Adipocyte (in vitro differentiated cells): Measurements from ENCODE around the gene IRF6.

Source experiments
- DNase-seq: peaks from one replicate; pipeline ENCODE4 v3.0.0-alpha.2; 2015; ENCODE audit warnings: low read depth
- H3K27me3 ChIP-seq: replicated peaks from 2 replicates; pipeline ENCODE4 v1.7.0; 2013; ENCODE audit warnings: mild to moderate bottlenecking, low read length, moderate library complexity; ENCODE audit not compliant: control insufficient read depth, insufficient read depth
- H3K36me3 ChIP-seq: 2 replicates; pipeline ENCODE4 v1.7.0; 2013; ENCODE audit warnings: low read length, mild to moderate bottlenecking, moderate library complexity; ENCODE audit not compliant: control insufficient read depth, insufficient read depth, severe bottlenecking
- H3K4me1 ChIP-seq: 2 replicates; pipeline ENCODE4 v1.7.0; 2013; ENCODE audit warnings: mild to moderate bottlenecking, low read length, moderate library complexity; ENCODE audit not compliant: control insufficient read depth, insufficient read depth
- H3K4me3 ChIP-seq: 2 replicates; pipeline ENCODE4 v1.7.0; 2013; ENCODE audit warnings: mild to moderate bottlenecking, low read length, moderate library complexity
- H3K9ac ChIP-seq: 2 replicates; pipeline ENCODE4 v1.7.0; 2013; ENCODE audit warnings: mild to moderate bottlenecking, low read length, moderate library complexity
- H3K9me3 ChIP-seq: 2 replicates; pipeline ENCODE4 v1.7.0; 2013; ENCODE audit warnings: mild to moderate bottlenecking, low read length, moderate library complexity; ENCODE audit not compliant: control insufficient read depth

Gene IRF6

DNA sequence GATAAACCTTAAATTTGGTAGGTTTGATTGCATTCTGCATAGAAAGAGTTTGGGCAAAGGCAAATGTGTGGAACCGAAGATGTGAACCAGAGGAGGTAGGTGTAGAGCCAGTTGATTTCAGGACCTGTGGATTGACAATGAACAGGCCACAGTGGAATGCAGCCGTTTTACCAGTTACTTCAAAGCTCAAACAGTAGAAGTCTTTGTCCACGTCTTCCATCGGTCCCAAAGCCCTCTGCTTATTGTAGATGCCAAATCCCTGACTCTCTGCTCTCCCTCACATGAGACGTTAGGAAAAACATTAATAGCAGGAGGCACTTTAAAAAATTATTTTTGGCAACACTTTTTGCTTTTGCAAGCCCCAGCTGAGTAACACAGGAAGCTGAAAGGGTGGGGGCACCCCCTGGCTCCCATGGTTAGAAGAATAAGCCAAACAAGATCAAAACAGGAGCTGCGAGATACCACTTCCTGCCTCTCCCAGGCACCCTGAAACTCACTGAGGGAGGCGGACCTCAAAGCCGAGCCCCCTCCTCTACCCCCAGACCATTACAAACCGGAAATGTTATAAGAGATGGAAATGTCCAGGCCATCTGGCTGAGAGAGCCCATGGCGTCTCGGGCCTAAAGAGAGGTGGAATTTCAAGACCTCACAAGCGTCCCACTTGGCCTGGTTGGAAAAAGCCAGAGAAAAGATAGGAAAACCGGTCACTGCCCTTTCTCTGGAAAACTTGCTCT, 36.6 kb downstream of the IRF6 start:
- peaks cover 13% of the 10 kb centered on the region for H3K4me1 ChIP-seq
- no peaks in the 10 kb centered on the region for H3K27me3 ChIP-seq
- H3K4me3 ChIP-seq: peak overlapping the region; percentile 16
- H3K36me3 ChIP-seq: no peaks in the 10 kb centered on the region
- H3K9ac ChIP-seq: peak overlapping the region; percentile 10
- H3K9me3 ChIP-seq: no peaks in the 10 kb centered on the region
- DNase-seq: peak; percentile 53

DNA sequence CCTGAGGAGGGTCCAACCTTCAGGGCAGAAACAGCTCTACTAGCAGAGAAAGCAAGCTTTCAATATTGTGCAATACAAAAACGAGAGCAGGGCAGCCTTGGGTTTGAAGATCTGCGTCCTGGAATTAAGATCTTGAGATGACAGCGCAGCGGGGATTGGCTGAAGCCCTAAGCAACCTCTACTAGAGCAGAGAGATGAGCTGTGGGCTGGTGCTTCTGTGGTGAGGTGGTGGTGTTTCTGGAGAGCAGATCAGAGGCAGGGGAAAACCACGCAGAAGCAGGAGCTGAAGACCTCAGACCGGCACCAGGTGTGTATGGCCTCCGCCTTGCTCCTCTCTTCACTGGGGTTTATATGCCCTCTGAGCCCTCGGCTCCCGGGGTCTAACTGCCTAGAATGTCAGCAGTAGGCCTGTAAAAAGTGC, 37.6 kb downstream of the IRF6 start:
- H3K9me3 ChIP-seq: no peaks in the 10 kb centered on the region
- H3K4me3 ChIP-seq: no peak overlapping the region
- DNase-seq: no peak

DNA sequence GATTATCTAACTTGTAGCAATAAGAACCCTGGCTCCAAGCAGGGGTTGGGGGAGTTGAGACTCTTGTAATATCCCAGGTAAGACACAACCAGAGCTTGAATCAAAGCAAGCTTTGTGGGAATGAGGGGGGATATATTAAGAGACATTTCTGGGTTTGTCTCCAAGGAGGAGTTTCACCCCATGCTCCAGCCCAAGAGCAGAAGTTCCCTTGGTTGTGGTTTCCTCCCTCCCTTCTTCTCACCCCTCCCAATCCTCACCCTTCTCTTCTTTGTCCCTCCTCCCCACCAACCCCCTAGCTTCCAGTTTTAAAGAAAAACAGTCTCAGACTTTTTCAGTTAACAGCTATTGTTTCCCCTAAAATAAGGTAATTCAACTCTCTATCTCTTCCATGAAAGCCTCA, 38.2 kb downstream of the IRF6 start:
- Histone ChIP-seq H3K4me3 (no peak overlapping the region), H3K36me3 (no peaks in the 10 kb centered on the region), H3K9me3 (no peaks in the 10 kb centered on the region), H3K4me1 (peaks cover 13% of the 10 kb centered on the region), H3K9ac (no peak overlapping the region), H3K27me3 (no peaks in the 10 kb centered on the region)
- DNase-seq: no peak

More for the DNA sequence above, 37.6 kb downstream of the IRF6 start:
- Histone ChIP-seq H3K36me3 (no peaks in the 10 kb centered on the region), H3K27me3 (no peaks in the 10 kb centered on the region), H3K4me1 (peaks cover 13% of the 10 kb centered on the region), H3K9ac (no peak overlapping the region)

DNA sequence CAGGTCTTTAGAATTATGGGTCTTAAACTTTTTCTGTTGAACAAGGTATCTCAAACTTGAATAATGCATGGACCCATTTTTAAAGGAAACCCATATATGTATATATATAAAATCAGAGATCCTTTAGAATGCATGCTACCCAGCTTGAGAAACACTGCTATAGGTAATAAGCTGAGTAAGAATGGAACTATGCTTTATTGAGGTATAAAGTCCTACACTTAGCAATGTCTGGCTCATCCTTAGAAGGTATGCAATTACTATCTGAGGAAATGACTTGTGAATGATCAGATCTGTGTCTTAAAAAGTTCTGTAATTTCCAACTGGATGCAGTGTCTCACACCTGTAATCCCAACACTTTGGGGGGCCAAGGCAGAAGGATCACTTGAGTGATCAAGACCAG, 38.8 kb downstream of the IRF6 start:
- H3K4me3 ChIP-seq: no peak overlapping the region
- DNase-seq: no peak
- no peaks in the 10 kb centered on the region for H3K36me3 ChIP-seq
- no peaks in the 10 kb centered on the region for H3K27me3 ChIP-seq
- H3K4me1 ChIP-seq: peaks cover 13% of the 10 kb centered on the region
- H3K9ac ChIP-seq: no peak overlapping the region
- no peaks in the 10 kb centered on the region for H3K9me3 ChIP-seq

DNA sequence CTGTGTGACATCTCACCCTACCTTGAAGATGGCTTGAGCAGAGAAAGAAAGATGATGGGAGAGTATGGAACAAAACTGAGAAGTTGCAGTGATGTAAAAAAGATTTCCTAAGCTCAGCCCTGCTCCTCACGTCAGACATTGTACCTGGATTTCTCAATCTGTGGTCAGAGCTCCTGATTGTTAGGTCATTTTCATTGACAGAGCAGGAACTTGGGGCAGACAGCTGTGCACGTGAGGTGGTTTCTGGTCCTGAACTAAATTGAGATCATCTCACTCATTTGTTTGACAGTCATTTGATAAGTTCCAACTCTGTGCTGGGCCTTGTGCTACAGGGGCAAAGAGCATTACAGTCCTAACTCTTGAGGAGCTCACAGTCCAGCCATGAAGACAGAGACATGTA, 39.9 kb downstream of the IRF6 start:
- H3K27me3 ChIP-seq: no peaks in the 10 kb centered on the region
- DNase-seq: no peak
- no peaks in the 10 kb centered on the region for H3K9me3 ChIP-seq
- H3K9ac ChIP-seq: no peak overlapping the region
- H3K4me1 ChIP-seq: peaks cover 13% of the 10 kb centered on the region
- H3K4me3 ChIP-seq: no peak overlapping the region
- no peaks in the 10 kb centered on the region for H3K36me3 ChIP-seq

DNA sequence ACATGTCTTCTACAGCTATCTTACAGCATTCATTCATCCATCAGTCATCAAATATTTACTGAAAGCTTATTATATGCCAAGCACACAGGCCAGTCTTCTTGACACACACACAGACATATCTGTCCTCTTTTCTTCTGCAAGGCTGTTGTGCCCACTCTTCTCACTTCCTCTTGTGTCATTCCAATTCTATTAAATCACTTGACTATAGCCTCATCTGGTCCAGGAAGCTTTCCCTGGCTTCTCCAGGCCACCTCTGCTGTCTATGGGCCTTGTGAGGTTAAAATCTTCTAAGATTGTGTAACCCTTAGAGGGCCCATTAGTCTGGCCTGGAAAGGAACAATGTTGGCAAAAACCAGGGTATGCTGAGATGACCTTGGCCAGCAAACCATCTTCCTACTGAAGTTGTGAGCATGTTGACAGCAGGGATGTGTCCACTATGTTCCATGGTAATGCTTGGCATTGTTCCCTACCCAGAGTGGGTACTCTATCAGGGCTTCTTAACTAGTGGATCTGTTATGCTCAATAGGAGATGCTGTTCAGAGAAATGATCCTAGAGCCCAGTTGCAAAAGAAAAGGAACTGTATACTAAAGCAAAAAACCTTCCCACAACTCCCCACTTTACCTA, 44.8 kb downstream of the IRF6 start:
- H3K9ac ChIP-seq: no peak overlapping the region
- H3K36me3 ChIP-seq: no peaks in the 10 kb centered on the region
- no peak overlapping the region for H3K4me3 ChIP-seq
- no peaks in the 10 kb centered on the region for H3K4me1 ChIP-seq
- peaks cover 13% of the 10 kb centered on the region for H3K27me3 ChIP-seq
- H3K9me3 ChIP-seq: no peaks in the 10 kb centered on the region
- DNase-seq: peak; percentile 3

DNA sequence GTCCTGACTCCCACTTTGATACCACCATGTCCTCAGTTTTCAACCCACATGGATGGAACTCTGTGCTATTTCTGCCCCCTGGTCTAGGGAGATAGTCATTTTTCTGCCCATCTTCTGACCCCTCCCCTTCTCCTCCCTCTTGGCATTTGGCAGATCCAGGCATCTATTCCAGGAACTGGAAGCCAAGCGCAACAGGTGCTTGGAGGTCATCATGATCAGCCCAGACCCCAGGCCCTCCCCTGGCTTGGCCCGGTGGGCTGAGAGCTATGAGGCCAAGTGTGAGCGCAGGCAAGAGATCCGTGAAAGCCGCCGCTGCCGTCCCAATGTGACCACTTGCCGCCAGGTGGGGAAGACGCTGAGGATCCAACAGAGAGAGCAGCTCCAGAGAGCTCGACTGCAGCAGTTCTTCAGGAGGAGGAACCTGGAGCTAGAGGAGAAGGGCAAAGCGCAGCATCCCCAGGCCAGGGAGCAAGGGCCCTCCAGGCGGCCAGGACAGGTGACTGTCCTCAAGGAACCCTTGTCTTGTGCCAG, 46.0 kb downstream of the IRF6 start:
- H3K27me3 ChIP-seq: peaks cover 15% of the 10 kb centered on the region
- no peak overlapping the region for H3K9ac ChIP-seq
- no peaks in the 10 kb centered on the region for H3K9me3 ChIP-seq
- no peaks in the 10 kb centered on the region for H3K36me3 ChIP-seq
- no peaks in the 10 kb centered on the region for H3K4me1 ChIP-seq
- no peak overlapping the region for H3K4me3 ChIP-seq
- no peak for DNase-seq

DNA sequence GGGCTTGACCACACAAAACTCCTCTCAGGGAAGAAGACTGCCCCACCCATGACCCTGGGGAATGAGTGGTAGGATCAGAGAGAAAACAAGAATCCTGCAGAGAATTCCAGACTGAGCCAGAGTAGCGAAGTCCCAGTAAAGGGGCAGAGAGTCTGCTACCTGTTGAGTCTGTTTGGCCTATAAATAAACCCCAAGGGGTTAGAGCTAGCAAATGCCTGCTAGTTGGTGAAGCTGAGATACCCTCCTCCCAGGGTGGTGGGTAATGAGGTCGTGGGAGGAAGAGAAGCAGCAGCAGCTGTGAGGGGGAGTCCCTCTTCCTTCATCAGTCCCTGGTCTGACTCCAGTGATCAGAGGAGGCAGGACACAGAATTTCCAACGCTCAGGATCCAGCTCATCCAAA, 47.5 kb downstream of the IRF6 start:
- Histone ChIP-seq H3K9me3 (no peaks in the 10 kb centered on the region), H3K9ac (no peak overlapping the region), H3K27me3 (peaks cover 15% of the 10 kb centered on the region), H3K4me1 (no peaks in the 10 kb centered on the region), H3K4me3 (no peak overlapping the region), H3K36me3 (no peaks in the 10 kb centered on the region)
- DNase-seq: no peak

DNA sequence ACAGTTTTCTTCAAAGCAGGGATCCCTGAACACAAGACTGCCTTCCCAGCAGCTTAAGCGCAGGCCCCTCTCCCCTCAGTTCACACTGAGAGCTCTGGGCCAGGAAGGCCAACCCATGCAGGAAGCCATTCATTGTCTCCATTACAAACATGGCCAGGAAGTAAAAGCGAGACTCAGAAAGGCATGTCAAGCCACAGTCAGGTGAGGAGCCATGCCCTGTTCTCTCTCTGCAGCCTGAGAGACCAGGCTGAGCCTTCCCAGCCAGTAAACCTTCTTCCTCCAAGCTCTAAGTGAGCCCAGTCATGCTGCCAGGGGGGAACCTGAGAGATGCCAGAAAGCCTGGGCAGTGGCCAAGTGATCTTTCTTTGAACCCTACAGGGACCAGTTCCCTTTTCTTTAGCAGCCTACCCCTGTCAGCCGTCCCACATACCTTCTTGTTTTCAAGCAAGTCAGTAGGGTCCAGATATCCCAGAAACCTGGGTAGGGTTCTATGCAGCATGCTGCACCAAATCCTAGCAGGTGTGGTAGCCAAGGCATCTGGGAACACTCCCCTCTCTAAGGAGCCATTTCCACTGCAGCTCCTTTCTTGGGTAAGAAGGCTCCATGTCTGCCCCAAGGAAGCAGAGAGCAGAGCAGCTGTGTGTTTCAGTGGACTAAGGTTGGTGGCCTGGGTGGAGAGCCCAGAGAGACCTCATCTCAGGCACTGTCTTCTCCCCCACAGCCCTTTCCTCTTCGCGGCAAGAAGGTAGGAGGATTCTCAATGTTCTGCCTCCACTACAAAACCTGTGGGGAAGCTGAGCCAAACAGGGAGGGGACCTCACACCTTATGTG, 49.1 kb downstream of the IRF6 start:
- no peaks in the 10 kb centered on the region for H3K36me3 ChIP-seq
- H3K4me1 ChIP-seq: no peaks in the 10 kb centered on the region
- peaks cover 15% of the 10 kb centered on the region for H3K27me3 ChIP-seq
- H3K9ac ChIP-seq: no peak overlapping the region
- H3K9me3 ChIP-seq: no peaks in the 10 kb centered on the region
- no peak for DNase-seq
- H3K4me3 ChIP-seq: no peak overlapping the region

DNA sequence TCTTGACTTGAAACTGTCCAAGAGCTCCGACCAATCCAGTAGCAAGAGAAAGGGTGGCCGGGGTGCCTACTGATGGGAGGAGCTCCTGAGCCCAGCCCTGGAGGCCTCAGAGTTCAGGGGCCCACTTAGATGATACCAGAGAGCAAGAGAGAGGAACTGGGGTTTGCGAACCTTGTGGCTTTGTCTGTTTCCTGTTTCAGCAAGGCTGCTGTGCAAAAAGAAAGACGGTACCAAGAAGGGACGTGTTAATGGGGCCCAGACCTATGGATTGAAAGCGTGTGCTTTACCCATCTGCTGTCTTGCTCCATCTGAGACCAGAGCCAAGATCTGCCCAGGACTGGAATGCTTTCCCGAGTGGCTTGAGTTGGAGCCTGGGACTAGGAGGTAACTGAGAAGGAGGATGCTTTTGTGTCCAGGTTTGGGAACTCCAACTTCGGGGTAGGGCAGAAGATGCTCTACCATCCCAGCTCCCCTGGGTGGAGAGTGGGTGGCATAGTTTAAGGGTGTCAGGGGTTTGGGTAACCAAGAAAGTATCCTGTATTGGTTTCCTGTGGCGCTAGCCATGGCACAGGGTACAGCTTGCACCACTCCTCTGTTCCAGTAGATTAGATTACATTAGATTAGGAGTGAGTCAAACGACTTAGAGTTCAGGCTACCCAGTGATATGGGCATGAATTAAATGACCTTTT, 49.9 kb downstream of the IRF6 start, which contains the start of gene TRAF3IP3:
TRAF3IP3 (plus strand) TSS at position 128 of the 689 bp plus-strand sequence. CDS start 3,987 bp downstream, outside the sequence.
- Histone ChIP-seq H3K9ac (no peak within 1 kb of the TSS), H3K4me1 (no peaks in the 10 kb centered on the region), H3K4me3 (no peak within 1 kb of the TSS), H3K27me3 (peaks cover 15% of the 10 kb centered on the region), H3K36me3 (no peaks in the 10 kb centered on the region), H3K9me3 (no peaks in the 10 kb centered on the region)
- no peak for DNase-seq
